HepG2 (cell line): ENCODE measurements around the gene EVA1C. TPM values are rescaled to one million over a fixed set of nuclear protein-coding genes. Genes with fewer than 3 reads are reported as not detected.

Experiments used
- ATAC-seq: fragments of 200-7000 bp; cut with Tn5 transposase; 3 replicates; pipeline ENCODE4 v1.9.1; 2020; ENCODE audit warnings: mild to moderate bottlenecking, moderate library complexity
- BruUV-seq: library from RNA; stranded (reverse); fragments of 400-500 nt; replicated peaks from 2 replicates; lab custom pipeline; 2021; lab: Mats Ljungman, UMichigan
- CTCF ChIA-PET: fragments of 300-600 bp; formaldehyde crosslinking; extraction: SDS; loops from one replicate; lab custom pipeline; 2021; ENCODE audit warnings: low total read pairs, inconsistent platforms, low intra/inter-chr PET ratio; lab: Yijun Ruan, JAX
- POLR2A ChIA-PET: fragments of 350-600 bp; sonication (Branson Sonifier 250); formaldehyde crosslinking; loops from one replicate; lab custom pipeline; 2020; ENCODE audit warnings: antibody characterized with exemption, inconsistent platforms; lab: Yijun Ruan, JAX
- DNase-seq: peaks from one replicate; pipeline ENCODE4 v3.0.0-alpha.2; 2015; ENCODE audit warnings: low spot score
- FAIRE-seq: peaks from 3 replicates; lab custom pipeline; 2011; peaks lifted over from hg19 to GRCh38; lab: Jason Lieb, UNC
- H2AFZ ChIP-seq: one replicate; pipeline ENCODE4 v1.6.1; 2011; ENCODE audit warnings: low read length, inconsistent platforms
- H3K27ac ChIP-seq: fragments of 300-600 bp; 3 replicates; pipeline ENCODE4 v1.8.0; 2011; ENCODE audit warnings: mixed run types, mild to moderate bottlenecking, mixed read lengths, low read length, inconsistent platforms; ENCODE audit not compliant: insufficient read depth; ENCODE audit errors: extremely low read length
- H3K27me3 ChIP-seq, 2 experiments: fragments of 200-600 bp in 1 of 2; 2 replicates in 1 of 2; 3 replicates in 1 of 2; pipeline versions ENCODE4 v1.6.0 to v1.8.0; 2011; ENCODE audit warnings: low read length in 2 of 2, mild to moderate bottlenecking in 2 of 2, moderate library complexity in 2 of 2, inconsistent platforms in 1 of 2; ENCODE audit not compliant: insufficient read depth in 2 of 2, control insufficient read depth in 1 of 2
- H3K36me3 ChIP-seq, 2 experiments: fragments of 200-600 bp in 1 of 2; replicated peaks in 1 of 2; 2 replicates in 1 of 2; 3 replicates in 1 of 2; pipeline versions ENCODE4 v1.5.1 to v1.8.0; 2011; ENCODE audit warnings: low read length in 2 of 2, inconsistent platforms in 1 of 2; ENCODE audit not compliant: insufficient read depth in 2 of 2, control insufficient read depth in 1 of 2
- H3K4me1 ChIP-seq: 2 replicates; pipeline ENCODE4 v1.5.1; 2012; ENCODE audit warnings: low read length, inconsistent platforms; ENCODE audit not compliant: insufficient read depth
- H3K4me2 ChIP-seq: 2 replicates; pipeline ENCODE4 v1.6.0; 2011; ENCODE audit warnings: low read depth, low read length, inconsistent platforms
- H3K4me3 ChIP-seq, 3 experiments: fragments of 200-600 bp in 1 of 3; sonication (generic), shearing (Covaris generic) in 1 of 3; replicated peaks in 1 of 3; 2 replicates each; pipeline ENCODE4 v1.5.1; 2011 to 2016; ENCODE audit warnings: low read length in 3 of 3, inconsistent platforms in 2 of 3, low read depth in 2 of 3, mild to moderate bottlenecking in 2 of 3, control low read depth in 1 of 3, mixed read lengths in 1 of 3; ENCODE audit not compliant: insufficient read depth in 1 of 3
- H3K79me2 ChIP-seq: one replicate; pipeline ENCODE4 v1.6.1; 2011; ENCODE audit warnings: low read length, inconsistent platforms; ENCODE audit not compliant: insufficient read depth
- H3K9ac ChIP-seq: 2 replicates; pipeline ENCODE4 v1.6.0; 2011; ENCODE audit warnings: mild to moderate bottlenecking, low read depth, low read length, inconsistent platforms; ENCODE audit not compliant: insufficient read depth
- H3K9me3 ChIP-seq: 2 replicates; pipeline ENCODE4 v1.5.1; 2012; ENCODE audit warnings: mild to moderate bottlenecking, low read length
- H4K20me1 ChIP-seq: 2 replicates; pipeline ENCODE4 v1.6.0; 2011; ENCODE audit warnings: inconsistent platforms, mild to moderate bottlenecking, low read length, moderate library complexity; ENCODE audit not compliant: insufficient read depth
- ATF7 ChIP-seq, 2 experiments: fragments of 450-650 bp in 1 of 2; sonication (generic) in 1 of 2; formaldehyde crosslinking in 1 of 2; IDR thresholded peaks; 2 replicates each; pipeline versions ENCODE4 v1.4.0 to v1.6.1; 2016 to 2020; ENCODE audit warnings: antibody characterized with exemption in 1 of 2, mild to moderate bottlenecking in 1 of 2, missing genetic modification reagents in 1 of 2
- E2F5 ChIP-seq: sonication (generic); formaldehyde crosslinking; conservative IDR thresholded peaks from 2 replicates; pipeline ENCODE4 v1.4.0; 2020; ENCODE audit warnings: missing genetic modification reagents
- NFRKB ChIP-seq: fragments of 450-650 bp; IDR thresholded peaks from 2 replicates; pipeline ENCODE4 v1.6.1; 2017
- POGK ChIP-seq: sonication (generic); formaldehyde crosslinking; conservative IDR thresholded peaks from 2 replicates; pipeline ENCODE4 v1.8.0; 2022; ENCODE audit warnings: mild to moderate bottlenecking, moderate library complexity, missing genetic modification reagents
- TMF1 ChIP-seq: sonication (generic); formaldehyde crosslinking; IDR thresholded peaks from 2 replicates; pipeline ENCODE4 v1.8.1; 2022; ENCODE audit warnings: low read depth, missing genetic modification reagents
- ZBTB43 ChIP-seq: sonication (generic); formaldehyde crosslinking; conservative IDR thresholded peaks from 2 replicates; pipeline ENCODE4 v1.4.0; 2020; ENCODE audit warnings: missing genetic modification reagents
- ZFY ChIP-seq: sonication (generic); formaldehyde crosslinking; IDR thresholded peaks from 2 replicates; pipeline ENCODE4 v1.4.0; 2020; ENCODE audit warnings: missing genetic modification reagents
- ZNF607 ChIP-seq: sonication (generic); formaldehyde crosslinking; IDR thresholded peaks from 2 replicates; pipeline ENCODE4 v1.5.1; 2020; ENCODE audit warnings: missing genetic modification reagents, mild to moderate bottlenecking, borderline replicate concordance
- WGBS: methylation state at CpG from one replicate; pipeline ENCODE4 v1.1.6; 2017; ENCODE audit warnings: low lambda C conversion rate; 5-methylcytosine and 5-hydroxymethylcytosine counted together
- in situ Hi-C: cut with HindIII; loops from 2 replicates; pipeline ENCODE4 v1.10.0; 2017; ENCODE audit warnings: low pct_unique_long_range_greater_than_20kb; ENCODE audit not compliant: extremely low pct_ligation_motif_present
- intact Hi-C: fragments of 100-400 bp; cut with micrococcal nuclease; formaldehyde crosslinking; loops from one replicate; pipeline ENCODE4 v1.10.0; 2022; ENCODE audit not compliant: unreplicated experiment
- polyA plus RNA-seq, 8 experiments: library from polyadenylated mRNA; depleted of rRNA in 3 of 8; stranded (reverse) in 7 of 8; unstranded in 1 of 8; fragments of >200 nt; fragmentation: Illumina TruSeq in 4 of 8; extraction: Trizol in 4 of 8; gene quantifications; 2 replicates each; pipeline versions ENCODE4 v1.2.1 to v1.2.3, GENCODE V29; 2011 to 2016; ENCODE audit warnings: low read depth in 4 of 8, missing spikeins in 1 of 8, mixed read lengths in 1 of 8; ENCODE audit not compliant: insufficient read depth in 1 of 8
- total RNA-seq, 5 experiments: library from RNA; depleted of rRNA; stranded (reverse); fragments of >200 nt; fragmentation: Illumina TruSeq; extraction: Trizol; gene quantifications; 2 replicates each; pipeline ENCODE4 v1.2.3, GENCODE V29; 2016; ENCODE audit warnings: low read depth in 1 of 5

EVA1C gene
- total and polyA plus RNA-seq, 2 of the 13 experiments (the other 11 are each of a cell fraction or from before 2014, with no cell fraction given): 0.29 to 0.34 TPM

GRCh38 chr21:32532636-32533035 lies 120.1 kb downstream of the EVA1C start:
- no peak overlapping the region for H3K4me3 ChIP-seq
- H3K4me1 ChIP-seq: peaks cover 42% of the 10 kb centered on the region
- intact Hi-C loops (no loop called here), in situ Hi-C loops (no loop called here)
- H3K9ac ChIP-seq: no peak overlapping the region
- ATAC-seq (no peak), FAIRE-seq (no peak), DNase-seq (no peak)
- TF ChIP-seq TMF1 (CRISPR knock-in tag) (no peak), ATF7 (IDR thresholded peaks at IDR 0.05) (no peak), ATF7 (CRISPR knock-in tag; IDR thresholded peaks at IDR 0.05) (no peak), ZBTB43 (CRISPR knock-in tag) (no peak), ZNF607 (no peak), ZFY (no peak), E2F5 (no peak), NFRKB (no peak), POGK (no peak)
- no TSS peak for BruUV-seq
- no peaks in the 10 kb centered on the region for H3K36me3 ChIP-seq
- no peaks in the 10 kb centered on the region for H4K20me1 ChIP-seq
- H3K9me3 ChIP-seq: no peaks in the 10 kb centered on the region
- H3K27me3 ChIP-seq: no peaks in the 10 kb centered on the region
- H3K4me2 ChIP-seq: no peak overlapping the region
- H3K27ac ChIP-seq: no peak overlapping the region
- WGBS: 60% methylated on average over 5 of the region's 6 CpGs
- ChIA-PET CTCF (no interaction called here), POLR2A (no interaction called here)
- no peaks in the 10 kb centered on the region for H3K79me2 ChIP-seq
- H2AFZ ChIP-seq: no peak overlapping the region
